Activated naive CD8-positive, alpha-beta T cell (primary cell): ENCODE data around the gene EXOC6B.

Experiments
- H3K27ac Mint-ChIP-seq: one replicate; pipeline ENCODE4 v1.8.0; 2021; ENCODE audit warnings: mixed read lengths
- H3K27me3 Mint-ChIP-seq: one replicate; pipeline ENCODE4 v1.8.0; 2021; ENCODE audit warnings: mixed read lengths
- H3K36me3 Mint-ChIP-seq: one replicate; pipeline ENCODE4 v1.8.0; 2021; ENCODE audit warnings: mixed read lengths
- H3K4me1 Mint-ChIP-seq: one replicate; pipeline ENCODE4 v1.8.0; 2021; ENCODE audit warnings: low read depth, mixed read lengths
- H3K4me3 Mint-ChIP-seq: one replicate; pipeline ENCODE4 v1.8.0; 2021; ENCODE audit warnings: mild to moderate bottlenecking, mixed read lengths
- H3K9me3 Mint-ChIP-seq: one replicate; pipeline ENCODE4 v1.8.0; 2021; ENCODE audit warnings: low read depth, mixed read lengths

The EXOC6B gene

GRCh38 chr2:72750466-72750865, 75.4 kb downstream of the EXOC6B start:
- Mint-ChIP-seq H3K4me3 (no peak overlapping the region), H3K36me3 (no peaks in the 10 kb centered on the region), H3K4me1 (peaks cover 2% of the 10 kb centered on the region), H3K9me3 (no peaks in the 10 kb centered on the region), H3K27me3 (no peaks in the 10 kb centered on the region), H3K27ac (no peak overlapping the region)

- Mint-ChIP-seq H3K36me3 (no peaks in the 10 kb centered on the region), H3K4me3 (no peak overlapping the region), H3K9me3 (no peaks in the 10 kb centered on the region), H3K27ac (no peak overlapping the region), H3K4me1 (peaks cover 2% of the 10 kb centered on the region), H3K27me3 (no peaks in the 10 kb centered on the region)
Observed at GRCh38 chr2:72747344-72747743, 78.5 kb downstream of the EXOC6B start.

DNA sequence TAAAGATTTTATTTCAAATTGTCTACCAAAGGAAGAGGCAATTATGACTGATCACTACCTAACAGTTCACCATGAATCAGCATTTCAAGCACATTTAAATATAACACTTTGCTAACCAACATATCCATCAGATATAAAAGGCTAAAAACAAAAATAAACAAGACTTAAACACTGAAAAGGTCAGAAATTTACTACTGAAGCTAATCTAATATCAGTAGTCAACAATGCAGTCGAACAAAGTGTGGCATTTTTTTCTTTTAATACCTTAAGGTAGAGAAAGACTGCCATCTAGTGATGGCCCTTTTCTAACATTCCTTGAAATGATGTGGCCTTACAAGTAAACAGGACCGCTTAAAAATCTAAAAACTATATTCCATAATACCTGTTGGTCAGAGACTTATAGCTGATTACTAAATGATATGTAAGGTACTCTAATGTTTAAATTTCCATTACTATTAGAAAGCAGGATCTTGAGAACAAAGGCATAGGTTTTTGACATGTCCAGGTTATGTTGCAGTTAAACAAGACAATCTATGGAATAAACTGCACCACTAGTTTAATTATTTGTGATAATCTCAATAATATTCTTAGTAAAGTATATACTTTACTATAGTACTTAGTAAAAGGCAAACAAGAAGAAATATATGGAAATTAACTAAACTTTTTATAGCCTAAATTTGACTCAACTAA, 80.0 kb downstream of the EXOC6B start:
- Mint-ChIP-seq H3K9me3 (no peaks in the 10 kb centered on the region), H3K4me1 (peaks cover 2% of the 10 kb centered on the region), H3K27ac (no peak overlapping the region), H3K4me3 (no peak overlapping the region), H3K36me3 (no peaks in the 10 kb centered on the region), H3K27me3 (no peaks in the 10 kb centered on the region)

- H3K9me3 Mint-ChIP-seq = no peaks in the 10 kb centered on the region
- no peak overlapping the region for H3K27ac Mint-ChIP-seq
- no peaks in the 10 kb centered on the region for H3K27me3 Mint-ChIP-seq
- no peak overlapping the region for H3K4me3 Mint-ChIP-seq
- H3K4me1 Mint-ChIP-seq = peaks cover 2% of the 10 kb centered on the region
- H3K36me3 Mint-ChIP-seq = no peaks in the 10 kb centered on the region
Observed at GRCh38 chr2:72744049-72744448, 81.8 kb downstream of the EXOC6B start.

DNA sequence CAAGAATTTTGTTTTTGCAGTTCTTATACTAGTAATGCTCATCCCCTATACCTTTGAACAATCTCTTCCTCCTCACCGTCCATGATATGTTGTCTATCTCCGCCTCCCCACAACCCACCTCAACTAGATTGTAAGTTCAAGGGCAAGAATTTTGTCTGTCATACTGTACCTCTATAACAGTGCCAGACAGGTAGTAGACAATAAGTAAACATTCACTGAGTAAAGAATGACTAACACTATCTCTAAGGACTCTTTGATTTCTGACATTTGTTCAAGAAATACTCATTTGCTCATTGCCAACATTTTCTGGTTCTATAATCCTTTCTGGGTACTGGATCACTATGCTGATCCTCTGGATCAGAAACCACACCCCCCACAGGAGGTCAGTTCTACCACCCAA, 82.4 kb downstream of the EXOC6B start:
- Mint-ChIP-seq H3K9me3 (no peaks in the 10 kb centered on the region), H3K36me3 (no peaks in the 10 kb centered on the region), H3K27ac (no peak overlapping the region), H3K27me3 (no peaks in the 10 kb centered on the region), H3K4me1 (peaks cover 2% of the 10 kb centered on the region), H3K4me3 (no peak overlapping the region)

GRCh38 chr2:72738096-72738495, 87.7 kb downstream of the EXOC6B start:
- Mint-ChIP-seq H3K36me3 (peaks cover 6% of the 10 kb centered on the region), H3K27ac (no peak overlapping the region)

DNA sequence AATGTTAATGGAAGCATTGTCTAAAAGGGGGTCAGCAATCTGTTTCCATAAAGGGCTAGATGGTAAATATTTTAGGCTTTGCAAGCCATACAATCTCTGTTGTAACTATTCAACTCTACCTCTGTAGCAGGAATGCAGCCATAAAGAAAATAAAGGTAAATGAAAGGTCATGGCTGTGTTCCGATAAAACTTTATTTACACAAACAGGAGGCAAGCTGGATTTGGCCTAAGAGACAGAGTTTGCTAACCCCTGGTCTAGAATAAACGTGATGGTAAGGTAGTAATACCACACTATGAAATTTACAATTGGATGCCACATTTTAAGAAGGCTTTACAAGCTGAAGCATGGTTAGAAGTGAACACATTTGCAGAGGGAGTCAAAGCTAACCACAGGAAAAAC, 91.4 kb downstream of the EXOC6B start:
- Mint-ChIP-seq H3K9me3 (no peaks in the 10 kb centered on the region), H3K27ac (no peak overlapping the region), H3K4me3 (no peak overlapping the region), H3K4me1 (no peaks in the 10 kb centered on the region), H3K27me3 (no peaks in the 10 kb centered on the region), H3K36me3 (peaks cover 6% of the 10 kb centered on the region)

More at GRCh38 chr2:72738096-72738495, 87.7 kb downstream of the EXOC6B start:
- Mint-ChIP-seq H3K4me1 (no peaks in the 10 kb centered on the region), H3K27me3 (no peaks in the 10 kb centered on the region), H3K4me3 (no peak overlapping the region), H3K9me3 (no peaks in the 10 kb centered on the region)

GRCh38 chr2:72731116-72731515, 94.7 kb downstream of the EXOC6B start:
- no peaks in the 10 kb centered on the region for H3K9me3 Mint-ChIP-seq
- peaks cover 2% of the 10 kb centered on the region for H3K36me3 Mint-ChIP-seq
- no peak overlapping the region for H3K4me3 Mint-ChIP-seq
- H3K27me3 Mint-ChIP-seq = no peaks in the 10 kb centered on the region
- H3K4me1 Mint-ChIP-seq = no peaks in the 10 kb centered on the region
- no peak overlapping the region for H3K27ac Mint-ChIP-seq

GRCh38 chr2:72727356-72727755, 98.5 kb downstream of the EXOC6B start:
- no peaks in the 10 kb centered on the region for H3K27me3 Mint-ChIP-seq
- H3K4me3 Mint-ChIP-seq = no peak overlapping the region
- H3K36me3 Mint-ChIP-seq = peaks cover 8% of the 10 kb centered on the region
- no peak overlapping the region for H3K27ac Mint-ChIP-seq
- H3K4me1 Mint-ChIP-seq = no peaks in the 10 kb centered on the region
- H3K9me3 Mint-ChIP-seq = no peaks in the 10 kb centered on the region

DNA sequence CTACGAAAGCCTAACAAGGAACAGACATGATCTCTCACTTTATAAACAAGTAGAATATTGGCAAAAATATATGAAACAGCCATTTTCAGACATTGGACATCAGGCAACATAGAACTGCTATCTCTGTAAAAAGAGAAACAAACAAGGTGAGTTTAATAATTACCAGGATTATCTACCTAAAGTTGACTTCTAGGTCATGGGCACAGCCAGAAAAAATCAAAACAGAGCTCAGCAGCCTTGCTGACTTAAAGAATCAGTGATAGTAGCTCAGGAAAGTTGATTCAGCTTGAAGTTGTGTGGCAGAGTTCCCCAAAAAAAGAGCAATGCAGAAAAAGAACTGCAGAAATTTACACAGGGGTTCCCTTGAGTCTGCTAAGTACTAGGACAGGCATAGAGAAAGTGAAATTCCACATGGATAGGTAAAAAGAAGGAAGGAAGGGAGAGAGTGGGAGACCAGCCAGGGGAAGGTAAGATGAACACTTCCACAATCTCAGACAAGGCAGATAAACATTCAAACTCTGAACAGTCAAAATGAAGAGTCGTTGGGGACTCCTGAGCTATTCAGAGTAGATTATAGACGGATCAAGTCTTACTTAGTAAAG, 102.0 kb downstream of the EXOC6B start:
- Mint-ChIP-seq H3K4me3 (no peak overlapping the region), H3K36me3 (peaks cover 12% of the 10 kb centered on the region), H3K9me3 (no peaks in the 10 kb centered on the region), H3K4me1 (no peaks in the 10 kb centered on the region), H3K27me3 (no peaks in the 10 kb centered on the region), H3K27ac (no peak overlapping the region)

DNA sequence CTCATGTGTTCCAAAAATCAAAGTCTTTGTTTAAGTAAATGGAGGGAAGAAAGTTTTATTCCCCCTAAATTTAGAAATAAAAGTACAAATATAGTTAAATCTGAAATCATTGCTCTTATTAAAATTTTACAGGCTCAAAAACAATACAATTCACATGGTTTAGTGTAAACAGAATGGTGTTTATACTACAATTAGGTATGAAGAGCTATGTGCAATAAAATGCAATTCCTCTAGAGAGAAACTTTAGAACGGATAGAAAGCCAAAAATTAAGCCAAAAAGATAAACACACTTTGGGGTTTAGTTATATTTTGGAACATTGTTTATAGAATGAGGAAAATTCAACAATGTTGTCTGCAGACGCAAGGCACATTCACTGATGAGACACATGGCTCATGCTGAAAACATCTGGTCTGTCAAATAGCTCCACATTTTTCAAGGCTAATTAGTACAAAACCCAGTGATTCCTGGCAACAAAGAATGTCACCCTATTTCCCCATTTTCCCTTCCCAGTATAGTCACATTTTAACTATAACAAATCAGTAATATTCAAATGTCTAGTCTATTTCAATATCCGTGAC, 103.3 kb downstream of the EXOC6B start:
- no peaks in the 10 kb centered on the region for H3K27me3 Mint-ChIP-seq
- peaks cover 16% of the 10 kb centered on the region for H3K36me3 Mint-ChIP-seq
- no peaks in the 10 kb centered on the region for H3K9me3 Mint-ChIP-seq
- H3K4me1 Mint-ChIP-seq = no peaks in the 10 kb centered on the region
- no peak overlapping the region for H3K4me3 Mint-ChIP-seq
- no peak overlapping the region for H3K27ac Mint-ChIP-seq

GRCh38 chr2:72719416-72719815, 106.4 kb downstream of the EXOC6B start:
- Mint-ChIP-seq H3K27ac (no peak overlapping the region), H3K27me3 (no peaks in the 10 kb centered on the region), H3K36me3 (peaks cover 31% of the 10 kb centered on the region), H3K9me3 (no peaks in the 10 kb centered on the region), H3K4me3 (no peak overlapping the region), H3K4me1 (peaks cover 2% of the 10 kb centered on the region)

- no peak overlapping the region for H3K4me3 Mint-ChIP-seq
- no peak overlapping the region for H3K27ac Mint-ChIP-seq
- peaks cover 33% of the 10 kb centered on the region for H3K36me3 Mint-ChIP-seq
- H3K9me3 Mint-ChIP-seq = no peaks in the 10 kb centered on the region
- H3K4me1 Mint-ChIP-seq = peaks cover 2% of the 10 kb centered on the region
- H3K27me3 Mint-ChIP-seq = no peaks in the 10 kb centered on the region
Observed at GRCh38 chr2:72718876-72719275, 107.0 kb downstream of the EXOC6B start.

DNA sequence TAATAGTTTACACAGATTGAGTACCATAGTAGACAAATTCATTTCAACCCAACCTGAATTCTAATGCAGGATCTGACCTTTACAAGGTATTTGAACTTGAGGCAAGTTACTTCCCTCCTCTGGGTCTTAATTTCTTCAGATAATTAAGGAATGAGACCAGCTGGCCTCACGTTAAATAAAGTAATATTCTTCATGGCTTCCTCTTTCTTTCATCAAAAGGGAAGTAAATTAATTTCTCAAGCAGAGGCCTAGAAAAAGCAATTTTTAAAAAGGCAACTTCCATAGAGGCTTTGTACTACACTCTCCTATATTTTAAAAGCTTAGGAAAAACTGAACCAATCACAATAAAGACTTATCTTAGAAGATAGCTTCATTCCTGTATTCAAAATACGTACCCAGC, 109.2 kb downstream of the EXOC6B start:
- Mint-ChIP-seq H3K4me1 (peaks cover 2% of the 10 kb centered on the region), H3K4me3 (no peak overlapping the region), H3K27me3 (no peaks in the 10 kb centered on the region), H3K27ac (no peak overlapping the region), H3K9me3 (no peaks in the 10 kb centered on the region), H3K36me3 (peaks cover 36% of the 10 kb centered on the region)

GRCh38 chr2:72713857-72714256, 112.0 kb downstream of the EXOC6B start:
- Mint-ChIP-seq H3K27me3 (no peaks in the 10 kb centered on the region), H3K9me3 (no peaks in the 10 kb centered on the region), H3K36me3 (peaks cover 35% of the 10 kb centered on the region), H3K4me1 (peaks cover 2% of the 10 kb centered on the region), H3K4me3 (no peak overlapping the region), H3K27ac (no peak overlapping the region)

DNA sequence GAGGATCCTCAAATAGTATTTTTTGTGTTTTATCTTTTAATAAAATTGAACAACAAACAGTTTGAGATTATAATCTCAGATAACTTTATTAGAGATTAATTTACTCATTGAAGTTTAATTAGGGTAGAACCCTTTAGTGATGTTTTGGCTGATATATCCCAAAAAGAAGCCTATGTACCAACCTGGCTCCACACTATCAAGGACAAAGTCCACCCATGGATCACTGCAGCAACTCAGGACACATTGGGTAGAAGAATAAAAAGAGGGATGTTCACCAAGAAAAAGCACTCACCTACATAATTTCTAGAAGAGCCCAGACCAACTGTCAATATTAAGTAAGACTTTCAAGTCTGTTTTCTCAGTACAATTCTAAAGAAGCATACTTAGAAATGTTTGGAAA, 112.9 kb downstream of the EXOC6B start:
- H3K36me3 Mint-ChIP-seq = peaks cover 36% of the 10 kb centered on the region
- no peak overlapping the region for H3K4me3 Mint-ChIP-seq
- no peaks in the 10 kb centered on the region for H3K9me3 Mint-ChIP-seq
- no peak overlapping the region for H3K27ac Mint-ChIP-seq
- no peaks in the 10 kb centered on the region for H3K27me3 Mint-ChIP-seq
- peaks cover 2% of the 10 kb centered on the region for H3K4me1 Mint-ChIP-seq
